ENCODE results near the gene CNTNAP2.
"Not testable (repeated sequence)": the region's sequence is repeated elsewhere in the genome, so short reads cannot be mapped to it uniquely, and the experiment has no call there.

Gene CNTNAP2

DNA sequence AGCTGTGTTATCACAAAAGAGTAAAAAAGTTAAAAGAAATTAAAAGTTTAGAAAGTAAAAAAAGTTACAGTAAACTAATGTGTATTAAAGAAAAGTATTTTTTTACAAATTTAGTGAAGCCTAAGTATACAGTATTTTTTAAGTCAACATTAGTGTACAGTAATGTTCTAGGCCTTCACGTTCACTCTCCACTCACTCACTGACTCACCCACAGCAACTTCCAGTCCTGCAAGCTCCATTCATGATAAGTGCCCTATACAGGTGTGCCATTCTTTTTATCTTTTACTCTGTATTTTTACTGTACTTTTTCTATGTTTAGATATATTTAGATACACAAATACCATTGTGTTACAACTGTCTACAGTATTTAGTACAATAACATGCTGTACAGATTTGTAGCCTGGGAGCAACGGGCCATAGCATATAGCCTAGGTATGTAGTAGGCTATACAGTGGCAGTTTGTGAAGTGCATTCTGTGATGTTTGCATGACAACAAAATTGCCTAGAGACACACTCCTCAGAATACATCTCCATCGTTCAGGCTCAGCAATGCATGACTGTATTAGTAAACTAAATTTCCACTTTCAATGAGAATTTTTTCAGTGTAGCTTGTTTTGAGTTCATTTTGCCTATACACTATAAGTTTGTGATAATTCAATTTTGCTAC is 1934.0 kb downstream of the CNTNAP2 start:
- no peak overlapping the region for H3K4me3 ChIP-seq (ENCODE audit: low read depth, low read length)
- TF ChIP-seq, protein P1, sequence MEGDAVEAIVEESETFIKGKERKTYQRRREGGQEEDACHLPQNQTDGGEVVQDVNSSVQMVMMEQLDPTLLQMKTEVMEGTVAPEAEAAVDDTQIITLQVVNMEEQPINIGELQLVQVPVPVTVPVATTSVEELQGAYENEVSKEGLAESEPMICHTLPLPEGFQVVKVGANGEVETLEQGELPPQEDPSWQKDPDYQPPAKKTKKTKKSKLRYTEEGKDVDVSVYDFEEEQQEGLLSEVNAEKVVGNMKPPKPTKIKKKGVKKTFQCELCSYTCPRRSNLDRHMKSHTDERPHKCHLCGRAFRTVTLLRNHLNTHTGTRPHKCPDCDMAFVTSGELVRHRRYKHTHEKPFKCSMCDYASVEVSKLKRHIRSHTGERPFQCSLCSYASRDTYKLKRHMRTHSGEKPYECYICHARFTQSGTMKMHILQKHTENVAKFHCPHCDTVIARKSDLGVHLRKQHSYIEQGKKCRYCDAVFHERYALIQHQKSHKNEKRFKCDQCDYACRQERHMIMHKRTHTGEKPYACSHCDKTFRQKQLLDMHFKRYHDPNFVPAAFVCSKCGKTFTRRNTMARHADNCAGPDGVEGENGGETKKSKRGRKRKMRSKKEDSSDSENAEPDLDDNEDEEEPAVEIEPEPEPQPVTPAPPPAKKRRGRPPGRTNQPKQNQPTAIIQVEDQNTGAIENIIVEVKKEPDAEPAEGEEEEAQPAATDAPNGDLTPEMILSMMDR (IDR thresholded peaks at IDR 0.05; ENCODE audit: low read depth, low read length), result no peak

DNA sequence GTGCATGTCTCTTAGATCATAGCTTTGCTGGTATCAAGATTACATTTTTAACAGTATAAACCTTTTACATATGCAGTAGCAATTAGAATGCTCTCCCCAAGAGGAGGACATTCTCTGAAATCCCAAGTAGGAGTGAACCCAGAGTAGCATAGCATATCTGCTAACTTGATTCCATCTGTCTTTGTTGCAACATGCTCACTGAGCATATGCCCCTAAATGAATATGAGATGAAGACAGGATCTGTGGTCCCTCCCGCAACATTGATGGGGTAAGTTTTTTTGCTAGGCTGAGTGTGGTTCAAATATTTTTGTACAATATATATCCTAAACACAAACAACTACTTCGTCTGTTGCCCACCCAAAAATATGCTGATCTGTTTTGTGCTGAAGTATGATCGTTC is 1939.8 kb downstream of the CNTNAP2 start:
- H3K4me3 ChIP-seq (ENCODE audit: low read depth, low read length), result no peak overlapping the region

GRCh38 chr7:148058092-148058491 is 1941.5 kb downstream of the CNTNAP2 start:
- H3K4me3 ChIP-seq (ENCODE audit: low read depth, low read length), result no peak overlapping the region
- TF ChIP-seq, protein P1 (IDR thresholded peaks at IDR 0.05; ENCODE audit: low read depth, low read length), result no peak

More for the DNA sequence above, 1939.8 kb downstream of the CNTNAP2 start:
- TF ChIP-seq, protein P1 (IDR thresholded peaks at IDR 0.05; ENCODE audit: low read depth, low read length), result no peak

- TF ChIP-seq, protein P1 (IDR thresholded peaks at IDR 0.05; ENCODE audit: low read depth, low read length), result no peak
- no peak overlapping the region for H3K4me3 ChIP-seq (ENCODE audit: low read depth, low read length)
Measured at GRCh38 chr7:148058753-148059152, 1942.2 kb downstream of the CNTNAP2 start.

DNA sequence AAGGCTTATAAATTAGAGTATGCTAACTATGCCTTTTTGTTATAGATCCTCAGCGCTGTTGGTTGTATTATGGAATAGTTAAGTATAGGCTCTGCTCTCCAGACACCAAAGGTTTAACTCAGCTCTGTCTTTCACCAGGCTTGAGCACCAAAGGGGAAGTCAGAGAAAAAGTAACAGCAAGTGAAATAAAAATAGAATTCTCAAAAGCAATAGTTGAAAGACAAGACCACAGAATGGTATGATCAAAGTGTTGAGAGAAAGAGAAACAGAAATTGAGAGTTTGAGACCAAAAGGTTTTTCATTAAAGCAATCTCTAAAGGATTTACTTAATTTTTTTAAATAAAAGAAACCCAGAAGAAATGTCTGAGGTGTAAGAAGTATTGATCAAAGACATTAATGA is 1944.1 kb downstream of the CNTNAP2 start:
- TF ChIP-seq, protein P1 (IDR thresholded peaks at IDR 0.05; ENCODE audit: low read depth, low read length), result no peak
- H3K4me3 ChIP-seq (ENCODE audit: low read depth, low read length), result no peak overlapping the region

- H3K4me3 ChIP-seq (ENCODE audit: low read depth, low read length), result not testable (repeated sequence)
Measured at GRCh38 chr7:148078111-148078510, 1961.5 kb downstream of the CNTNAP2 start.

DNA sequence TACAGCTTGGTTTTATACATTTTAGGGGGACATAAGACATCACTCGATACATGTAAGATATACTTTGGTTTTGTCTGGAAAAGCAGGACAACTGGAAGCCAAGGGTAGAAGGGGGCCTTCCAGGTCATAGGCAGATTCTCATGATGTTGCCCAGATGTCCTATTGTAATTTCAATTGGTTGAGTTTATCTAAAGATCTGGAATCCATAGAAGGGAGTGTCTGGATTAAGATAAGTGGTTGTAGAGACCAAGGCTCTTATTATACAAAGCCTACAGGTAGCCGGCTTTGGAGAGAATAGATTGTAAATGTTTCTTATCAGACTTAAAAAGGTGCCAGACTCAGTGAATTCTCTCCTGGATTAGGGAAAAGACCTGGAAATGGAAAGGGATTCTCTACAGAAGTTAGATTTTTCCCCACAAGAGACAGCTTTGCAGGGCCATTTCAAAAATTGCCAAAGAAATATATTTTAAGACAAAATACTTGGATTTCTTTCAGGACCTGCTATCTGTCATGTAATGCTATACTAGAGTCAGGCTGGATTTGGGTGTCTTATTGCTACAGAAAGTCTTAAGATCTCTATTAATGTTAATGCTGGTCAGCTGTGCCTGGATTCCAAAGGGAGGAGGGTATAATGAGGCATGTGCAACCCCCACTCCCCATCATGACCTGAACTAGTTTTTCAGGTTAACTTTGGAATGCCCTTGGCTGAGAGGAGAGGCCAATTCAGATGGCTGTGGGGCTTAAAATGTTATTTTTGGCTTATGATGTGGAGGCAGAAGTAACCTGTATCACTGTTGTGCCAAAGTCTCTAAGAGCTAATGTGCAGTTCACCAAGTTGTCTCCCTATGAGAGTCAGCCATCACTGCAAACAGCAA is 1962.8 kb downstream of the CNTNAP2 start:
- no peak overlapping the region for H3K4me3 ChIP-seq (ENCODE audit: low read depth, low read length)
- TF ChIP-seq, protein P1 (IDR thresholded peaks at IDR 0.05; ENCODE audit: low read depth, low read length), result no peak

All from WI38 (cell line).